Epithelial cell of proximal tubule (primary cell): Measurements from ENCODE around the gene MAGEA12. TPM values are rescaled to one million over a fixed set of nuclear protein-coding genes. Genes with fewer than 3 reads are reported as not detected.
"Not testable (repeated sequence)": the region's sequence is repeated elsewhere in the genome, so short reads cannot be mapped to it uniquely, and the experiment has no call there.

ENCODE experiments used
- DNase-seq: peaks from one replicate; pipeline ENCODE4 v3.0.0-alpha.2; 2011; ENCODE audit warnings: low read depth
- H3K4me3 ChIP-seq: 2 replicates; pipeline ENCODE4 v1.5.1; 2011; ENCODE audit warnings: low read depth, mild to moderate bottlenecking, low read length
- total RNA-seq: library from RNA; depleted of rRNA; stranded (reverse); fragments of >200 nt; gene quantifications from 2 replicates; pipeline ENCODE4 v1.2.3, GENCODE V29; 2015
- TF ChIP-seq, protein P1 (sequence below): conservative IDR thresholded peaks from 2 replicates; pipeline ENCODE4 v1.5.1; 2012; ENCODE audit warnings: low read depth, mild to moderate bottlenecking, low read length

MAGEA12 gene
- total RNA-seq, 1 donor from 2014 or later = not detected

DNA sequence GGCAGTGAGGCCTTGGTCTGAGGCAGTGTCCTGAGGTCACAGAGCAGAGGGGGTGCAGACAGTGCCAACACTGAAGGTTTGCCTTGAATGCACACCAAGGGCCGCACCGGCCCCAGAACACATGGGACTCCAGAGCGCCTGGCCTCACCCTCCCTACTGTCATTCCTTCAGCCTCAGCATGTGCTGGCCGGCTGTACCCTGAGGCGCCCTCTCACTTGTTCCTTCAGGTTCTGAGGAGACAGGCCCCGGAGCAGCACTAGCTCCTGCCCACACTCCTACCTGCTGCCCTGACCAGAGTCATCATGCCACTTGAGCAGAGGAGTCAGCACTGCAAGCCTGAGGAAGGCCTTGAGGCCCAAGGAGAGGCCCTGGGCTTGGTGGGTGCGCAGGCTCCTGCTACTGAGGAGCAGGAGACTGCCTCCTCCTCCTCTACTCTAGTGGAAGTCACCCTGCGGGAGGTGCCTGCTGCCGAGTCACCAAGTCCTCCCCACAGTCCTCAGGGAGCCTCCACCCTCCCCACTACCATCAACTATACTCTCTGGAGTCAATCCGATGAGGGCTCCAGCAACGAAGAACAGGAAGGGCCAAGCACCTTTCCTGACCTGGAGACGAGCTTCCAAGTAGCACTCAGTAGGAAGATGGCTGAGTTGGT lies 2.4 kb downstream of the MAGEA12 start:
- TF ChIP-seq, protein P1, sequence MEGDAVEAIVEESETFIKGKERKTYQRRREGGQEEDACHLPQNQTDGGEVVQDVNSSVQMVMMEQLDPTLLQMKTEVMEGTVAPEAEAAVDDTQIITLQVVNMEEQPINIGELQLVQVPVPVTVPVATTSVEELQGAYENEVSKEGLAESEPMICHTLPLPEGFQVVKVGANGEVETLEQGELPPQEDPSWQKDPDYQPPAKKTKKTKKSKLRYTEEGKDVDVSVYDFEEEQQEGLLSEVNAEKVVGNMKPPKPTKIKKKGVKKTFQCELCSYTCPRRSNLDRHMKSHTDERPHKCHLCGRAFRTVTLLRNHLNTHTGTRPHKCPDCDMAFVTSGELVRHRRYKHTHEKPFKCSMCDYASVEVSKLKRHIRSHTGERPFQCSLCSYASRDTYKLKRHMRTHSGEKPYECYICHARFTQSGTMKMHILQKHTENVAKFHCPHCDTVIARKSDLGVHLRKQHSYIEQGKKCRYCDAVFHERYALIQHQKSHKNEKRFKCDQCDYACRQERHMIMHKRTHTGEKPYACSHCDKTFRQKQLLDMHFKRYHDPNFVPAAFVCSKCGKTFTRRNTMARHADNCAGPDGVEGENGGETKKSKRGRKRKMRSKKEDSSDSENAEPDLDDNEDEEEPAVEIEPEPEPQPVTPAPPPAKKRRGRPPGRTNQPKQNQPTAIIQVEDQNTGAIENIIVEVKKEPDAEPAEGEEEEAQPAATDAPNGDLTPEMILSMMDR = no peak
- no peak for DNase-seq
- H3K4me3 ChIP-seq = no peak overlapping the region

DNA sequence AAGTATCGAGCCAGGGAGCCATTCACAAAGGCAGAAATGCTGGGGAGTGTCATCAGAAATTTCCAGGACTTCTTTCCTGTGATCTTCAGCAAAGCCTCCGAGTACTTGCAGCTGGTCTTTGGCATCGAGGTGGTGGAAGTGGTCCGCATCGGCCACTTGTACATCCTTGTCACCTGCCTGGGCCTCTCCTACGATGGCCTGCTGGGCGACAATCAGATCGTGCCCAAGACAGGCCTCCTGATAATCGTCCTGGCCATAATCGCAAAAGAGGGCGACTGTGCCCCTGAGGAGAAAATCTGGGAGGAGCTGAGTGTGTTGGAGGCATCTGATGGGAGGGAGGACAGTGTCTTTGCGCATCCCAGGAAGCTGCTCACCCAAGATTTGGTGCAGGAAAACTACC lies 3.0 kb downstream of the MAGEA12 start:
- DNase-seq = not testable (repeated sequence)

DNA sequence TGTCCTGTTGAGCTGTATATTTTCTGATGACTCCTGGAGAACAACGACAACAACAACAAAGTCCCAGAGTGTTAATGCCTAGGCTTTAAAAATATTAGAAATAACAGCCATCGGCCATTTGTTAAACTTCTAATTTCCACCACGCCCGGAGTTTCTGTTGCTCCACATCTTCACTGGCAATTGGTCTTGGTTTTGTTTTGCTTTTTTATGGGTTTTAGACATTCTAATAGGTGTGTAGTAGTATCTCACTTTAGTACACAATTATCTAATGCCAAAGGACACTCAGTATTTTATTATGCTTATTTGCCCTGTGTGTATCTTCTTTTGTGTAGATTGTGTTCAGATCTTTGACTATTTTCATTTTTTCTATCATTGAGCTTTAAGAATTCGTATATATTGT lies 5.0 kb downstream of the MAGEA12 start:
- no peak for DNase-seq
- TF ChIP-seq, protein P1 = no peak
- no peak overlapping the region for H3K4me3 ChIP-seq

More for the DNA sequence above, 3.0 kb downstream of the MAGEA12 start:
- H3K4me3 ChIP-seq = not testable (repeated sequence)

DNA sequence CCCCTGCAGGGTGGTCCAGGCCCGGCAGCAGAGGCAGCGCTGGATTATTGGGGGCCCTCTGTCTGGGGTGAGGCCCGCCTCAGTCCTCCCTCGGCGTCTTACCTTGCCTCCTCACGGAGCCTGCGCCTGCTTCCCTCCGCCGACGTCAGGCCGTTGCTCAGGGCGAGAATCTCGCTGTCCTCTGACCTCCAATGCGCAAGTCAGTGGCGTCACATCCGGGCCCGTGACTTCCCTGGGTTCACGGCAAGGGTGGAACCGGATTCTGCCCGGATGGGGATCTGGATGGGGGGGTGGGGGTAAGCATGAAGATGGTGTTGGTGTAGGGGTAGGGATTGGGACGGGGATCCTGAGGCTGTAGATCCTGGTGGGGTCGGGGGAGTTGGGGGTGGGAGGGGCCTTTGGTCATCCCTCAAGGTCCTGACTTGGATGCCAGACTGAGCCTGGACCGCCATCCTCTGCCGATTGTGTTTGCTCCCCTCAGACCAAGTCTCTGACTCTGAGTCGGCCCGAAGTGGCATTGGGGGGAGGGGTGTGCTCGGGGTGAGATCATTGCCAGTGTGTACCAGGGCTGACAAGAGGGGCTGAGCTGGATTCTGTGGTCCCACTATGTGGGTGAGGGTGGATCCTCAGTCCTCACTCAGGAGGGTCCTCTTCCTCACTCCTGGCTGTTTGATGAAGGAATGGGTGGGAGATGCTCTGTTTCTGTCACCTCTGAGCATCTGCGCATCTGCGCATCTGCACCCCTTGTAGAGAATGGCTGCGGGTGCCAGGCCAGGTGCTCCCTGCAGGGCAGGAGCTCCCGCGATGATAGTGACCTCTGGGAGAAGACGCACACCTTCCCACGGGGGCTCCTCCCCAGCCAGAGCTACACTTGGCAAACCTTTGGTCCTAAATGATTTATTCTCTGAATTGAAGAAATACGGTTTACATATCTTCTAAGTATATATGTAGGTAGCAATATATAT lies 20.4 kb downstream of the MAGEA12 start, which contains the start of gene MAGEA2:
Gene MAGEA2, minus strand, starts transcription at position 157 of the 965 bp plus-strand sequence. CDS start 2,479 bp downstream, outside the sequence.
- DNase-seq, H3K4me3 ChIP-seq: not testable (repeated sequence)

DNA sequence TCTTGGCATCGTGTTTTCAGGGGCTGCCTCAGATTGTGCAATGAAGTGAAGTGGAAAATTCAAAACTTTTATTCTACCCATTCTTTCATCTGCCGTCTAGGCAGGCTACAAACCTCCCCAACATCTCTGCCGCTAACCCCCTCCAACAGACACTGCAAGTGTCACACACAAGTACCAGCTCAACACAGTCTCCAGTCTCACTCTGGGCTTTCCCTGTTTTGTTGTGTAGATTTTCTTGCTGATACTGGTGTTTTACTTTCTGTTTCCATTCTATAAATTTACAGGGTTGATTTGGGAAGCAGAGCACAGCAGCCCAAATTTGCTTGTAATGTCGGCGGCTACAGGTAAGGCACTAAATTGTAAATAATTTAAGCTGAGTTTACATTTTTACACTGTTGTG lies 21.3 kb downstream of the MAGEA12 start:
- H3K4me3 ChIP-seq, DNase-seq: not testable (repeated sequence)

DNA sequence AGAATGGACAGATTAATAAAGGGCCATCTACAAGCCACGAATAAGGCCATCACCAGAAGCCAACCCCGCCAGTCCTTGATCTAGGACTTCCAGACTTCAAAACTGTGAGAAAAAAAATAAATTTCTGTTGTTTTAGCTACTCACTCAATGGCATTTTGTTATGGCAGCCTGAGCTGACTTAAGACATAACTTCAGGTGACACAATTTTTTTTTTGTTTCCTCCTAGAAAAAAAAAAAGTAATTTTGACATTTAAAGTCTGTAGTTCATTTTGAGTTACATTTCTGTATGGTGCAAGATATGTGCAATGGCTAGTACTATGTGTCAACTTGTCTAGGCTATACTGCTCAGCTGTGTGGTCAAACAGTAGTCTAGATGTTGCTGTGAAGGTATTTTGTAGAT lies 25.4 kb downstream of the MAGEA12 start, which contains the start of gene CSAG3:
Gene CSAG3, plus strand, starts transcription at position 301 of the 400 bp plus-strand sequence.
- not testable (repeated sequence) for DNase-seq, H3K4me3 ChIP-seq

DNA sequence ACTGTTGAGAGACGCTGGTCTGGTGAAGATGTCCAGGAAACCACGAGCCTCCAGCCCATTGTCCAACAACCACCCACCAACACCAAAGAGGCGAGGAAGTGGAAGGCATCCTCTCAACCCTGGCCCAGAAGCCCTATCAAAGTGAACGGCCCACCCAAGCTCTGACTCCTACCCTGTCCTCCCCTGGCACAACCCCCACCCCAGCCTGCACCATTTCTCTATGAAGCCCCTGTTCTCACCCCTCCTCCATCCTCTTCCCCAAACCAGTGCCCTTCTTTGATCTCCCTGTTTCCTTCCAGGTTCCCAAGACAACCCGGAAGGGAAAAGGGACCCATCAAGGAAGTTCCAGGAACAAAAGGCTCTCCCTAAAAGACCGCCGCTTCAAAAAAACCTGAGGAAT lies 26.0 kb downstream of the MAGEA12 start:
- not testable (repeated sequence) for DNase-seq, H3K4me3 ChIP-seq

DNA sequence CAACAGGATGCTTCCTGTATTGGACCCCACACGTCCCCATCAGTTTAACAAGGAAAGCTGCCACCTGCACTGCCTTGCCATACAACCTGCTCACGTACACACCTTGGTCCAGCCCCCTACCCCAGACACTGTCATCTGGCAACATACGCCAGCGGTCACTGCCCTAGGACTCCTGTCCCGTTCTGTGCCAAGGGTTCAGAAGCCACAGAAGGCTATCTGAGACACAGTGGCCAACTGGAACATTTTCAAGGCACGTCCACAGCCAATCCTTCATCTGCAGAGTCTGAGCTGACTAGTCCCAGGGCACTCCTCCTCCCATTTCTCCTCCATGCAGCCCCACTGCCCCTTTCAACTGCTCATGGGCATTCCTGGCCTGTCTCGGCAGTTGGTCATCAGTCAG lies 28.0 kb downstream of the MAGEA12 start:
- not testable (repeated sequence) for H3K4me3 ChIP-seq, DNase-seq

DNA sequence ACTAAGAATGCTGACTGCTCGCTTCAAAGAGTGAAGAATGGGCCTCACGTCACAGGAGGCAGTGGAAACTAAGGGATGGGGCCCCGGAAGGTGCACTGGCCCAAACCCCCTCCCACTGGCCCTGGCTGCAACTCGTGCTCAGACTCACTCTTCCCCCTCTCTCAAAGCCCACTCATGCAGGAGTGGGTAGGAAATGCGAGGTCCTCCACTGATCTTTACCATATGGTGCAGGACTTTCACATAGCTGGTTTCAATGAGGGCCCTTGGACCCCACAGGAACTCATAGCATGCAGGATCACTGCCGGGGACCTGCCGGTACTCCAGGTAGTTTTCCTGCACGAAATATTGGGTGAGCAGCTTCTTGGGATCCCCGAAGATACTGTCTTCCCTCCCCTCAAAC lies 33.0 kb downstream of the MAGEA12 start:
- not testable (repeated sequence) for DNase-seq, H3K4me3 ChIP-seq

DNA sequence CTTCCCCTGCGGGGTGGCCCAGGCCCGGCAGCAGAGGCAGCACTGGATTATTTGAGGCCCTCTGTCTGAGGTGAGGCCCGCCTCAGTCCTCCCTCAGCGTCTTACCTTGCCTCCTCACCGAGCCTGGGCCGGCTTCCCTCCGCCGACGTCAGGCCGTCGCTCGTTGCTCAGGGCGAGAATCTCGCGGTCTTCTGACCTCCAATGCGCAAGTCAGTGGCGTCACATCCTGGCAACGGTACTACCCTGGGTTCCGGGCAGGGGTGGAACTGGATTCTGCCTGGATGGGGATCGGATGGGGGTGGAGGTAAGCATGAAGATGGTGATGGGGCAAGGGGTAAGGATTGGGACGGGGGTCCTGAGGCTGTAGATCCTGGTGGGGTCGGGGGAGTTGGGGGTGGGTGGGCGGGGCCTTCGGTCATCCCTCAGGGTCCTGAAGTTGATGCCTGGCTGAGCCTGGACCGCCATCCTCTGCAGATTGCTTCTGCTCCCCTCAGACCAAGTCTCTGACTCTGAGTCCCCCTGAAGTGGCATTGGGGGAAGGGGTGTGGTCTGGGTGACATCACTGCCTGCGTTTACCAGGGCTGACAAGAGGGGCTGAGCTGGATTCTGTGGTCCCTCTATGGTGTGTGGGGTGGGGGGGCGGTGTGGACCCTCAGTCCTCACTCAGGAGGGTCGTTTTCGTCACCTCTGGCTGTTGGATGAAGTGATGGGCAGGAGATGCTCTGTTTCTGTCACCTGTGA lies 36.2 kb downstream of the MAGEA12 start, which contains the start of gene MAGEA6:
Gene MAGEA6, minus strand, starts transcription at position 141 of the 741 bp plus-strand sequence. CDS start 2,039 bp downstream, outside the sequence.
- not testable (repeated sequence) for H3K4me3 ChIP-seq, DNase-seq

DNA sequence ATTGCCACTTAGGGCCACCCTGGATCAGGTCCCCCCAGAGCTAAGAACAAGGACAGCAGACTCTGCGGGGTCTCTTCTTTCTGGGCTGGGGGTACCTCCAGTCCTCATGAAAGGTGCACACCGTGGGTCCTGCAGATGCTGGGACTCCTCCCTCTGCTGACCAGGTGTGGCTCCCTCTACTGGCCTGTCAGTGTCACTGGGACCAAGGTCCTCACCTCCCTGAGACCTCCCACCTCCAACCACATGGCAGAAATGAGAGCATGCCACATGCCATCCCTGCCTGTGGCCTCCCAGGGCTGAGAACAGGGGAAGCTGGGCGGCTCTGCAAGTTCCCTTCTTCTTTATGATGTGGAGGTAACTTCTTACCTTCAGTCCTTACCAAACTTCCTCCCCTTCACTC lies 53.5 kb downstream of the MAGEA12 start:
- DNase-seq, H3K4me3 ChIP-seq: not testable (repeated sequence)

Other genes with a start within 250 kb of the MAGEA12 start
- gene GABRQ, start 95.9 kb upstream of the MAGEA12 start, total RNA-seq = 0.06 and 0.22 TPM in 2 replicates
- not detected in 2 replicates for gene MAGEA3, start 35.0 kb upstream of the MAGEA12 start, total RNA-seq
- gene CSAG2, start 24.5 kb upstream of the MAGEA12 start, total RNA-seq = not detected in 2 replicates
- gene MAGEA2B, start 19.1 kb upstream of the MAGEA12 start, total RNA-seq = not detected in 2 replicates
- not detected in 2 replicates for gene CSAG1, start within 50 bp of the MAGEA12 start, total RNA-seq
- not detected in 2 replicates for gene MAGEA2, start 20.1 kb downstream of the MAGEA12 start, total RNA-seq
- gene CSAG3, start 25.5 kb downstream of the MAGEA12 start, total RNA-seq = not detected in 2 replicates
- not detected in 2 replicates for gene MAGEA6, start 35.9 kb downstream of the MAGEA12 start, total RNA-seq
- 34.4 and 53.7 TPM in 2 replicates for gene CETN2, start 97.0 kb downstream of the MAGEA12 start, total RNA-seq
- 19.3 and 47.4 TPM in 2 replicates for gene NSDHL, start 97.3 kb downstream of the MAGEA12 start, total RNA-seq
- 14.4 and 41.6 TPM in 2 replicates for gene ZNF185, start 164.3 kb downstream of the MAGEA12 start, total RNA-seq